BJ (cell line): Measurements from ENCODE around the gene SEC23A. TPM values are rescaled to one million over a fixed set of nuclear protein-coding genes. Genes with fewer than 3 reads are reported as not detected.

Source experiments
- CTCF ChIA-PET: fragments of 350-600 bp; formaldehyde crosslinking; extraction: SDS; loops from one replicate; lab custom pipeline; 2021; ENCODE audit warnings: antibody characterized with exemption, inconsistent platforms; lab: Yijun Ruan, JAX
- POLR2A ChIA-PET: fragments of 300-600 bp; sonication (Branson Sonifier 250); formaldehyde crosslinking; extraction: SDS; loops from one replicate; lab custom pipeline; 2021; ENCODE audit warnings: antibody characterized with exemption; lab: Charles Lee
- DNase-seq: peaks from one replicate; pipeline ENCODE4 v3.0.0-alpha.2; 2011; ENCODE audit warnings: low read depth
- H3K27me3 ChIP-seq: 2 replicates; pipeline ENCODE4 v1.6.0; 2011; ENCODE audit warnings: low read length; ENCODE audit not compliant: control insufficient read depth, insufficient read depth
- H3K36me3 ChIP-seq: 2 replicates; pipeline ENCODE4 v1.5.1; 2011; ENCODE audit warnings: low read length; ENCODE audit not compliant: control insufficient read depth, insufficient read depth
- H3K4me3 ChIP-seq: 2 replicates; pipeline ENCODE4 v1.5.1; 2011; ENCODE audit warnings: low read depth, mild to moderate bottlenecking, control low read depth, low read length
- polyA plus RNA-seq: library from polyadenylated mRNA; depleted of rRNA; stranded (reverse); fragments of >200 nt; gene quantifications from 2 replicates; pipeline ENCODE4 v1.2.3, GENCODE V29; 2011; rRNA removed
- small RNA-seq: library from RNA; depleted of rRNA; stranded (forward); fragments of <200 nt; gene quantifications from one replicate; pipeline ENCODE3, GENCODE V24; 2012; ENCODE audit warnings: low replicate concordance, low read depth; ENCODE audit not compliant: insufficient read length
- TF ChIP-seq, protein P1 (sequence below): IDR thresholded peaks from 2 replicates; pipeline ENCODE4 v1.5.1; 2011; ENCODE audit warnings: low read depth, mild to moderate bottlenecking, control low read depth, inconsistent platforms, low read length, moderate library complexity; ENCODE audit not compliant: insufficient read depth

SEC23A gene
- polyA plus RNA-seq, 1 experiment, result 157 TPM

DNA sequence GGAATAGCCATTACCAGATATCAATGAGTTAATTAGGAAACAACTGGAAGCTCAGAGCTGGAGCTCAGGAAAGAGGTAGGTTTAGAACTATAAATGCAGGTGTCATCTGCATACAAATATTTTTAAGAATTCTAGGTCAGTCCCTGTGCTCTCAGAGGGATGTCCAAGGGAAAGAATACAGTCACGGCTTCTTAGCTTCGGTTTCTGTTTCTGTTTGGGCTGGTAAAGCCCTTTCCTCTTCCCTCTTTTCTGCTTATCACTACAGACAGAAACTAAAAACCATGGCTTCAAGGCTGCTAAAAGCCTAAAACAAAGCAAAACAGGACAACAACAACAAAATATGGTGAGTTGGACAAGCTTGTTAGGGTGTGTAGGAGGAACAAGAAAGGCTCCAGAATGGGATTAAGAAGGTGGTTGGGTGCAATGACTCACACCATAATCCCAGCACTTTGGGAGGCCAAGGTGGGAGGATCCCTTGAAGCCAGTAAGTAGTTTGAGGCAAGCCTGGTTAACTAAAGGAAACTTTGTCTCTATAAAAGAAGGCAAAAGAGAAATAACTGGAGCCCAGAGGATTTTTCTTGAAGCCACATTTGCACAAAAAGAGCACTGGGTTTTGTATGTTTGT, 113.0 kb downstream of the SEC23A start:
- no peaks in the 10 kb centered on the region for H3K36me3 ChIP-seq
- CTCF ChIA-PET, result interaction anchor here (2.7 kb wide), 1 partner anchor 25 kb away, joined by 7 read pairs; no protein-coding TSS in a partner anchor
- no peak for DNase-seq
- no peak overlapping the region for H3K4me3 ChIP-seq
- TF ChIP-seq, protein P1, sequence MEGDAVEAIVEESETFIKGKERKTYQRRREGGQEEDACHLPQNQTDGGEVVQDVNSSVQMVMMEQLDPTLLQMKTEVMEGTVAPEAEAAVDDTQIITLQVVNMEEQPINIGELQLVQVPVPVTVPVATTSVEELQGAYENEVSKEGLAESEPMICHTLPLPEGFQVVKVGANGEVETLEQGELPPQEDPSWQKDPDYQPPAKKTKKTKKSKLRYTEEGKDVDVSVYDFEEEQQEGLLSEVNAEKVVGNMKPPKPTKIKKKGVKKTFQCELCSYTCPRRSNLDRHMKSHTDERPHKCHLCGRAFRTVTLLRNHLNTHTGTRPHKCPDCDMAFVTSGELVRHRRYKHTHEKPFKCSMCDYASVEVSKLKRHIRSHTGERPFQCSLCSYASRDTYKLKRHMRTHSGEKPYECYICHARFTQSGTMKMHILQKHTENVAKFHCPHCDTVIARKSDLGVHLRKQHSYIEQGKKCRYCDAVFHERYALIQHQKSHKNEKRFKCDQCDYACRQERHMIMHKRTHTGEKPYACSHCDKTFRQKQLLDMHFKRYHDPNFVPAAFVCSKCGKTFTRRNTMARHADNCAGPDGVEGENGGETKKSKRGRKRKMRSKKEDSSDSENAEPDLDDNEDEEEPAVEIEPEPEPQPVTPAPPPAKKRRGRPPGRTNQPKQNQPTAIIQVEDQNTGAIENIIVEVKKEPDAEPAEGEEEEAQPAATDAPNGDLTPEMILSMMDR, result no peak
- POLR2A ChIA-PET, result no interaction called here
- no peaks in the 10 kb centered on the region for H3K27me3 ChIP-seq

DNA sequence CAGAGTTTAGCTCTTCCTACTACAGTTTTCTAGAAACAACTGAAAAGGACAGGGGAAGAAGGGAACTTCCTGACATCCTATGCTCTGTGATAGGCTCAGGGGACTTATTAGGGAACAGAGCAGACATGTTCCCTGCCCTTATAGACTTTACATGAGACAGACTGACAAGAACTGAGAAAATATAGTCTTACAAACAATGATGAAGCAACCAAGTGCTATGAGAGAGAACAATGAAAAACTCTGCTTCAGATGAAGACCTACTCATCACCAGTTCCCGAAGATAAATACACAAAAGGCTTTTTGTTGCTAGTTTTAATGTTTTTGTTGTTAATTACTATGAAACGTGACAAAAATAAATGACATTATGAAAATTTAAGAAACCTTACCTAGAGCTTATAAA, 115.3 kb downstream of the SEC23A start:
- DNase-seq, result no peak
- ChIA-PET POLR2A (no interaction called here), CTCF (interaction anchor here (0.6 to 0.7 kb wide), 3 partner anchors 32 to 1133 kb away, joined by 3 read pairs; no protein-coding TSS in a partner anchor)
- no peaks in the 10 kb centered on the region for H3K36me3 ChIP-seq
- no peak overlapping the region for H3K4me3 ChIP-seq
- H3K27me3 ChIP-seq, result no peaks in the 10 kb centered on the region
- TF ChIP-seq, protein P1, result no peak

GRCh38 chr14:38982837-38983236, 120.2 kb downstream of the SEC23A start:
- CTCF ChIA-PET, result no interaction called here
- TF ChIP-seq, protein P1, result no peak

GRCh38 chr14:38982278-38982677, 120.8 kb downstream of the SEC23A start:
- TF ChIP-seq, protein P1, result no peak
- Histone ChIP-seq H3K27me3 (no peaks in the 10 kb centered on the region), H3K4me3 (no peak overlapping the region), H3K36me3 (no peaks in the 10 kb centered on the region)
- CTCF ChIA-PET, result interaction anchor here (1.5 kb wide), 1 partner anchor 10 kb away, joined by 3 read pairs; no protein-coding TSS in a partner anchor
- no peak for DNase-seq
- POLR2A ChIA-PET, result no interaction called here

More at GRCh38 chr14:38982837-38983236, 120.2 kb downstream of the SEC23A start:
- no peaks in the 10 kb centered on the region for H3K27me3 ChIP-seq
- H3K36me3 ChIP-seq, result no peaks in the 10 kb centered on the region
- no peak overlapping the region for H3K4me3 ChIP-seq
- no peak for DNase-seq
- POLR2A ChIA-PET, result no interaction called here

Small RNAs within 50 kb of the gene (small RNA-seq; reads per million reads assigned to genes)
- gene AL109628.1, result not detected
- not detected for gene RF00019

Other genes with a start within 250 kb of the SEC23A start
- 5.9 and 11.8 TPM in 2 replicates for gene GEMIN2, start 11.1 kb upstream of the SEC23A start, polyA plus RNA-seq
- gene TRAPPC6B, start 67.1 kb upstream of the SEC23A start, polyA plus RNA-seq, result 16.0 and 21.4 TPM in 2 replicates
- 5.8 and 11.8 TPM in 2 replicates for gene PNN, start 72.0 kb upstream of the SEC23A start, polyA plus RNA-seq
- 11.4 and 15.8 TPM in 2 replicates for gene MIA2, start 130.7 kb upstream of the SEC23A start, polyA plus RNA-seq